Fibroblast of lung (primary cell): Measurements from ENCODE around the gene GET4. TPM values are rescaled to one million over a fixed set of nuclear protein-coding genes. Genes with fewer than 3 reads are reported as not detected.

Source experiments
- DNase-seq, 2 donors: peaks; one replicate each; pipeline versions ENCODE4 v3.0.0 to v3.0.0-alpha.2; 2010; ENCODE audit warnings: low read depth in 2 of 2
- H2AFZ ChIP-seq: 2 replicates; pipeline ENCODE4 v1.5.1; 2012; ENCODE audit warnings: low read length, control low read depth, inconsistent platforms
- H3K27ac ChIP-seq: 2 replicates; pipeline ENCODE4 v1.5.1; 2011; ENCODE audit warnings: low read length, control low read depth; ENCODE audit not compliant: insufficient read depth
- H3K27me3 ChIP-seq: 2 replicates; pipeline ENCODE4 v1.5.1; 2011; ENCODE audit warnings: mild to moderate bottlenecking, low read length; ENCODE audit not compliant: control insufficient read depth, insufficient read depth
- H3K36me3 ChIP-seq: 2 replicates; pipeline ENCODE4 v1.5.1; 2011; ENCODE audit warnings: low read length; ENCODE audit not compliant: control insufficient read depth, insufficient read depth
- H3K4me1 ChIP-seq: 2 replicates; pipeline ENCODE4 v1.5.1; 2011; ENCODE audit warnings: low read length; ENCODE audit not compliant: control insufficient read depth, insufficient read depth; ENCODE audit errors: extremely low read depth
- H3K4me2 ChIP-seq: 2 replicates; pipeline ENCODE4 v1.5.1; 2011; ENCODE audit warnings: low read length, control low read depth; ENCODE audit not compliant: insufficient read depth; ENCODE audit errors: extremely low read depth
- H3K4me3 ChIP-seq, 4 experiments: fragments of 200-600 bp in 1 of 4; sonication (generic) in 1 of 4; replicated peaks in 1 of 4; 2 replicates each; pipeline ENCODE4 v1.5.1; 2011 to 2016; ENCODE audit warnings: low read length in 4 of 4, low read depth in 3 of 4, mild to moderate bottlenecking in 3 of 4, control low read depth in 2 of 4, inconsistent platforms in 1 of 4, mixed read lengths in 1 of 4; ENCODE audit not compliant: insufficient read depth in 1 of 4; ENCODE audit errors: control extremely low read depth in 1 of 4
- H3K79me2 ChIP-seq: 2 replicates; pipeline ENCODE4 v1.5.1; 2012; ENCODE audit warnings: mild to moderate bottlenecking, low read length, inconsistent platforms; ENCODE audit not compliant: control insufficient read depth, insufficient read depth
- H3K9ac ChIP-seq: 2 replicates; pipeline ENCODE4 v1.5.1; 2011; ENCODE audit warnings: mild to moderate bottlenecking, low read length, control low read depth; ENCODE audit not compliant: insufficient read depth
- H3K9me3 ChIP-seq: 2 replicates; pipeline ENCODE4 v1.5.1; 2012; ENCODE audit warnings: low read depth, low read length; ENCODE audit not compliant: control insufficient read depth, insufficient read depth
- H4K20me1 ChIP-seq: 2 replicates; pipeline ENCODE4 v1.5.1; 2011; ENCODE audit warnings: low read length; ENCODE audit not compliant: control insufficient read depth, insufficient read depth; ENCODE audit errors: extremely low read depth
- CTCF ChIP-seq, 2 donors: IDR thresholded peaks in 1 of 2; conservative IDR thresholded peaks in 1 of 2; 1 replicate in 1 of 2; 2 replicates in 1 of 2; pipeline ENCODE4 v1.5.1; 2011 to 2012; ENCODE audit warnings: low read length in 2 of 2, control low read depth in 1 of 2, inconsistent platforms in 1 of 2, low read depth in 1 of 2, mild to moderate bottlenecking in 1 of 2
- EZH2 ChIP-seq: IDR thresholded peaks from 2 replicates; pipeline ENCODE4 v1.5.1; 2012; ENCODE audit warnings: low read length, control low read depth, mild to moderate bottlenecking; ENCODE audit errors: missing control alignments
- polyA plus RNA-seq, 2 donors: library from polyadenylated mRNA; depleted of rRNA in 1 of 2; stranded (reverse) in 1 of 2; unstranded in 1 of 2; fragments of >200 nt; gene quantifications; 2 replicates each; pipeline ENCODE4 v1.2.1, GENCODE V29; 2011 to 2012; ENCODE audit warnings: missing spikeins in 1 of 2
- total RNA-seq: library from RNA; depleted of rRNA; stranded (reverse); fragments of >200 nt; gene quantifications from 2 replicates; pipeline ENCODE4 v1.2.1, GENCODE V29; 2014

The GET4 gene
- total and polyA plus RNA-seq, 2 donors (not counting 1 experiment from before 2014, with no cell fraction given) = 13.4 to 23.1 TPM

GRCh38 chr7:882336-883035, 6.1 kb downstream of the GET4 start:
- TF ChIP-seq CTCF (conservative IDR thresholded peaks at IDR 0.05 in 1 of 2, IDR thresholded peaks at IDR 0.05 in 1 of 2; ENCODE audit: low read depth in 1 of 2, low read length in 2 of 2) (no peak), EZH2 (no peak)
- Histone ChIP-seq H3K27me3 (no peaks in the 10 kb centered on the region), H3K9ac (no peak overlapping the region), H2AFZ (no peak overlapping the region), H3K36me3 (peaks cover 11% of the 10 kb centered on the region), H3K4me3 (no peak overlapping the region), H3K79me2 (peaks cover 79% of the 10 kb centered on the region), H3K9me3 (no peaks in the 10 kb centered on the region), H3K4me1 (no peaks in the 10 kb centered on the region), H3K27ac (no peak overlapping the region), H4K20me1 (no peaks in the 10 kb centered on the region), H3K4me2 (no peak overlapping the region)
- no peak for DNase-seq

GRCh38 chr7:883055-884021, 7.0 kb downstream of the GET4 start:
- Histone ChIP-seq H3K27me3 (no peaks in the 10 kb centered on the region), H3K36me3 (peaks cover 17% of the 10 kb centered on the region), H3K4me2 (no peak overlapping the region), H3K79me2 (peaks cover 72% of the 10 kb centered on the region), H4K20me1 (no peaks in the 10 kb centered on the region), H3K9ac (no peak overlapping the region), H3K4me1 (no peaks in the 10 kb centered on the region), H2AFZ (no peak overlapping the region), H3K4me3 (no peak overlapping the region), H3K9me3 (no peaks in the 10 kb centered on the region), H3K27ac (no peak overlapping the region)
- DNase-seq = no peak
- no peak for TF ChIP-seq CTCF (conservative IDR thresholded peaks at IDR 0.05 in 1 of 2, IDR thresholded peaks at IDR 0.05 in 1 of 2; ENCODE audit: low read depth in 1 of 2, low read length in 2 of 2)
- no peak for TF ChIP-seq EZH2
